GM18511 (cell line): Measurements from ENCODE around the gene FBLN1.
"Not testable (repeated sequence)": the region's sequence is repeated elsewhere in the genome, so short reads cannot be mapped to it uniquely, and the experiment has no call there.

Experiments used
- ATAC-seq: cut with Tn5 transposase; IDR thresholded peaks from one replicate; pipeline ENCODE4 v1.9.1; 2021; ENCODE audit warnings: mild to moderate bottlenecking, moderate library complexity; ENCODE audit not compliant: unreplicated experiment

FBLN1 gene

GRCh38 chr22:45476814-45477213 lies 25.9 kb upstream of the FBLN1 start:
- ATAC-seq = no peak

- no peak for ATAC-seq
Measured at GRCh38 chr22:45477366-45478107, 25.1 kb upstream of the FBLN1 start.

DNA sequence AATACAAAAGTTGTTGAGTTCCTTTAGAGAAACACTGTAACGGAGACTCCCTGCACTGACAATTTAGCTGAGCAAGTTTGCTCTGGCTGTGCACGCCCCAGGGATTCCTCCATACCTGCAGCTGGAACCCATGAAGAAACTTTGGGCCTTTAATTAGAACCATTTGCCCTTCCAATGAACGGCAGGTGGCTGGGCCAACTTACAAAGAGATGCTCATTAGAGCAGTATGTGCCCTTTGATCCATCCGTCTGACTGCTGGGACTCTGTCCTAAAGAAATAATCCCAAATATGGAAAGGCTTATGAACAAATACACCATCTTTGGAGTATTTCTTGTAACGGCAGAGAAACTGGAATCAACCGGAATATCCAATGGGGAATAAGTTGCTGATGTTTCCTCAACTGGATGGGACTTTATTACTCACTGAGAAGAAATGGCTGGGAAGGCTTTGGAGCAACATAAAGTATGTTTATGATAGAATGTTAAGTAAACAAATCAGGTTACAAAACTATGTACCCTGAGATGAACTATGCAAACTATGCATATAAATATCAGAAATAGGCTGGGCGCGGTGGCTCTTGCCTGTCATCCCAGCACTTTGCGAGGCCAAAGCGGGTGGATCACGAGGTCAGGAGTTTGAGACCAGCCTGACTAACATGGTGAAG lies 24.4 kb upstream of the FBLN1 start:
- no peak for ATAC-seq

DNA sequence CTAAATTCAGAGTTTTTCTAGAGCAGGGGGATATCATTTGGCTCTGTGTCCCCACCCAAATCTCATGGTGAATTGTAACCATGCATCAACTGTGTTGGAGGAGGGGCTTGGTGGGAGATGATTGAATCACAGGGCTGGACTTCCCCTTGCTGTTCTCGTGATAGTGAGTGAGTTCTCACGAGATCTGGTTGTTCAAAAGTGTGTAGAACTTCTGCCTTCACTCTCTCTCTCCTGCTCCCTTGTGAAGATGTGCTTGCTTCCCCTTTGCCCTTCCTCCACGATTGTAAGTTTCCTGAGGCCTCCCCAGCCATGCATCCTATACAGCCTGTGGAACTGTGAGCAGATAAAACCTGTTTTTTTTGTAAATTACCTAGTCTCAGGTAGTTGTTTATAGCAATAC lies 22.0 kb upstream of the FBLN1 start:
- no peak for ATAC-seq

DNA sequence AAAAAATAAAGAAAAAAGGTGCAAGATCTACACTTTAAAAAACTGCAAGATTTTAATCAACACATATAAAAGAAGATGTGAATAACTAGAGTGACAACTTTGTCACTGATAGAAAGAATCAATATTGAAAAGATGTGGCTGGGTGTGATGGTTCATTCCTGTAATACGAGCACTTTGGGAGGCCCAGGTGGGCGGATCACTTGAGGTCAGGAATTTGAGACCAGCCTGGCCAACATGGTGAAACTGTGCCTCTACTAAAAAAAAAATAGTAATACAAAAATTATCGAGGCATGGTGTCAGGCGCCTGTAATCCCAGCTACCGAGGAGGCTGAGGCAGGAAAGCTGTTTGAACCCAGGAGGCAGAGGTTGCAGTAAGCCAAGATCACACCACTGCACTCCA lies 21.0 kb upstream of the FBLN1 start:
- no peak for ATAC-seq

- no peak for ATAC-seq
Measured at GRCh38 chr22:45482169-45482568, 20.5 kb upstream of the FBLN1 start.

DNA sequence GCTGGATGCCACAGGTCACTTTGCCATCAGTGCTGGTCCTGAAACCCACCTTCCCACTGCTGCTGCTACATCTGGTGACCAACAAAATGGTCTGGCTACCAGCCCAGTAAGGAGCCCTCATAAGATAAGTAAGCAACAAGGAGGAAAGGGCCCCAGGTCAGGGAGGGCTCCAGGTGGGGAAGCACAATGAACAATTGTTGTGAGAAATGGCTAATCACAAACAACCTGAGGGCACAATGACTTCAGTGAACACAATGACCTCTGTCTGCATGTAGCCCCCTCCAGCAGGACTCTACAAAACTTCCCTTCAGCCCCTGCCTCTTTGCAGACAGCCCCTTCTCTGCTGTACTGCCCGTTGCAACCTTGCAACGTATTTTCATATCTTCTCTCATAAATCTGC lies 19.4 kb upstream of the FBLN1 start:
- no peak for ATAC-seq

GRCh38 chr22:45483918-45484499 lies 18.7 kb upstream of the FBLN1 start:
- ATAC-seq = no peak

GRCh38 chr22:45484742-45485141 lies 17.9 kb upstream of the FBLN1 start:
- ATAC-seq = no peak

- ATAC-seq = no peak
Measured at GRCh38 chr22:45485261-45485660, 17.4 kb upstream of the FBLN1 start.

GRCh38 chr22:45488764-45489370 lies 13.8 kb upstream of the FBLN1 start:
- no peak for ATAC-seq

GRCh38 chr22:45490836-45491235 lies 11.8 kb upstream of the FBLN1 start:
- no peak for ATAC-seq

DNA sequence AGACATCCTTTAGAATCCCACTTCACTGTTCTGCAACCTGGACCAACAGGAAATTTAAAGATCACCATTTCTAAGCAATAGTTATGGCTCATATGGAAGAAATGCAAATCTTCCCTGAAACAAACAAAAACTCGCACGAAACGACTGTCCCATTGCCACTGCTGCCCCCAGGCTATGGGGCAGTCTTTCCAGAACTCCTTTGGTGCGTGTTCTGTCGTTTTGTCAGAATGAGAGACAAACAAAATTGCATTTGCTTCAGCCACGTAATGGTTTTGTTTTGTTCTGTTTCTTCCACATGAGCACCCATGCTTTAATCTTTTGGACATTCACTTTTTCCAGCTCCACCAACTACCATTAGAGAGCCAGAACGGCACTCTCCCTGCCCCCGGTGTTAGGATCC lies 10.8 kb upstream of the FBLN1 start:
- ATAC-seq = no peak

- no peak for ATAC-seq
Measured at GRCh38 chr22:45493286-45493771, 9.4 kb upstream of the FBLN1 start.

GRCh38 chr22:45494306-45494705 lies 8.4 kb upstream of the FBLN1 start:
- not testable (repeated sequence) for ATAC-seq

DNA sequence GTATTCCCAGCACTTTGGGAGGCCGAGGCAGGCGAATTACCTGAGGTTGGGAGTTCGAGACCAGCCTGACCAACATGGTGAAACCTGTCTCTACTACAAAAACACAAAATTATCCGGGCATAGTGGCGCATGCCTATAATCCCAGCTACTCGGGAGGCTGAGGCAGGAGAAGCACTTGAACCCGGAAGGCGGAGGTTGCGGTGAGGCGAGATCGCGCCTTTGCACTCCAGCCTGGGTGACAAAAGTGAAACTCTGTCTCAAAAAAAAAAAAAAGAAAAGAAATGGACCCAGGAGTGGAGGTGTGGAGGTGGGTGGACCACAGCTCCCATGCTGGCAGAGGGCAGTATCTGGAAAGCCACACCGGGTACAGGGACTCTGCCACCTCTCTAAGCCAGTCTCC lies 7.1 kb upstream of the FBLN1 start:
- not testable (repeated sequence) for ATAC-seq

- no peak for ATAC-seq
Measured at GRCh38 chr22:45496451-45496941, 6.2 kb upstream of the FBLN1 start.

GRCh38 chr22:45497351-45498145 lies 5.1 kb upstream of the FBLN1 start:
- ATAC-seq = no peak

DNA sequence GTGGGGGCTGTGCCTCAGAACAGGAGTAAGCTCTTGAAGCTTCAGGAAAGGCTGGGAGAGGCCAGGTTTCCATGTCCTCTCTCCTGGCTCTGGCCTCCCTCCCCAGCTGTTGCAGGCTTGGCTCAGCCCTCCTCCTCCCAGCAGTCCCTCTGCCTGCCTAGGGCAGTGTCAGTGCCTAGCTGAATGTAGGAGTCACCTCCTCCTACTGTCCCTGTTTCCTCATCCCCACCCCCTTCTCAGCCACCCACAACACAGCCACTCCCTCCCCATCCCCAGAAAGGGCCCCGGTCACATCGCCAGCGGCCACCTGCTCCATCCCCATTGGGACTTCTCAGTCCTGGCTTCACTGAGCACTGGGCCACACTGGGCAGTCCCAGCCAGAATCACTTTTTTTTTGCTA lies 2.9 kb upstream of the FBLN1 start:
- ATAC-seq = no peak

DNA sequence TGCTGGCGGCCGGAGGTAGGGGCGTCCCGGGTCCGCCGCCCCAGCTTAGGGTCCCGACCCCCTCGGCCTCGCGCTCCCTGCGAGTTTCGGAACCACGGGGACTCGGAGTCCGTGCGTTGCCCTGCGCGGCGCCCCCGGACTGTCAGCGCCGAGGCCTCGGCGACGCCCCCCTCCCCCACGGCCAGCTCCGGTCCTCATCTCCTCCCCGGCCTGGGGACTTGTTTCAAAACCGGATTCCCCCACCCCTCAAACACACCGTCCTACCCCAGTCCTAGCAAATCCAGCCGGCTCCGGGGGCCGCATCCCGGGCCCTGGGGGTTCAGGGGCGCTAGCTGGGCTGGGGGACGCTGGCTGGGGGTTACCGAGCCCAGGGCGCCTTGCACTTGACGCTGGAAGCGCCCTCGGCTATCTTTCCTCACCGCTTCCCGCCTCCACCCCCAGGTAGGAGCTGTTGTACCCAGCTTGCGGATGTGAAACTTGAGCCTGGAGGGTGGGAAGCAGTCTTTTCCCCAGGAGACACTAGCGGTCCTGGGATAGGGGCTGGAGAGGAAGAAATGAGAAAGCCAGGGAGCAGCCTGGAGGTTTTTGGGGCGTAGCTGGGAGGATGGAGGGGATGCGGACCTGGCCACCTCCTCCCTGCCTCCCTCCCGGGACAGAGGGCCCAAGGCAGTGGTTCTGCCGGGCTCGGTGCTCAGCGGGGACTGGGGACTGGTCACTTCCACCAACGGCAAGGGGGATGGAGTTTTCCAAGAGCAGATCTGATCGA lies 550 bp downstream of the FBLN1 start:
- no peak for ATAC-seq
